Measurements from ENCODE around the gene HAUS5.

The HAUS5 gene, protein sequence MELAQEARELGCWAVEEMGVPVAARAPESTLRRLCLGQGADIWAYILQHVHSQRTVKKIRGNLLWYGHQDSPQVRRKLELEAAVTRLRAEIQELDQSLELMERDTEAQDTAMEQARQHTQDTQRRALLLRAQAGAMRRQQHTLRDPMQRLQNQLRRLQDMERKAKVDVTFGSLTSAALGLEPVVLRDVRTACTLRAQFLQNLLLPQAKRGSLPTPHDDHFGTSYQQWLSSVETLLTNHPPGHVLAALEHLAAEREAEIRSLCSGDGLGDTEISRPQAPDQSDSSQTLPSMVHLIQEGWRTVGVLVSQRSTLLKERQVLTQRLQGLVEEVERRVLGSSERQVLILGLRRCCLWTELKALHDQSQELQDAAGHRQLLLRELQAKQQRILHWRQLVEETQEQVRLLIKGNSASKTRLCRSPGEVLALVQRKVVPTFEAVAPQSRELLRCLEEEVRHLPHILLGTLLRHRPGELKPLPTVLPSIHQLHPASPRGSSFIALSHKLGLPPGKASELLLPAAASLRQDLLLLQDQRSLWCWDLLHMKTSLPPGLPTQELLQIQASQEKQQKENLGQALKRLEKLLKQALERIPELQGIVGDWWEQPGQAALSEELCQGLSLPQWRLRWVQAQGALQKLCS

DNA sequence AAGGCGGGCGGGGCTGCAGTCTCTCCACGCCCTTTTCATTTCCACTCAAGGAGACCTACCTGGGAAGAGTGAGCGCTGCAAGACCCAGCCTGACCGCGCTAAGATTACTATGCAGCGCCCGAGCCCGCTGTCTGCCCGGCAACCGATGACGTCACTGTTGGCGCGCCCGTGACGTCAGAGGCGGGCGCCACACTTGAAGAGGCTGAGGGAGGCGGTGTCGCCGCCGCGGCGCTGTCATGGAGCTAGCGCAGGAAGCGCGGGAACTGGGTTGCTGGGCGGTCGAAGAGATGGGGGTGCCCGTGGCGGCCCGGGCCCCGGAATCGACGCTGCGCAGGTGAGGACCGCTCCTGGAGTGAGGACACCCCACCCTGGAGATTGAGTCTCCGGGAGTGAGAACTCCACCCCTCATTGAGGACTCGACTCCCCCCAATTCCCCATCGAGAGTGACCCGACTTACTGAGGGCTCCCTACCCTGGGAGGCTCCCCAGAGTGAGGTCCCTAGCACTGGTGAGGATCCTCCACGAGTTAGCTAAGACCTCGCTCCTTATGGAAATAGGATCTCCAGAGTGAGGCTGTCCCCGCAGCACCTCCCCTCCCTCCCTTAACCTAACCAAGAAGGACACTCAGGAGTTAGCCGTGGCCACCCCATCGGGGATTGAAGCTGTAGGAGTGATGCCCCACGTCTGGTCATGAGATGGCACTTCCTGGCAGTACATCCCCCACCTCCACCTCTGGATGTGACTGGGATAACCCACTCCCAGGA, at the start of gene HAUS5:
TSS of gene HAUS5 (plus strand) at position 177 of the 763 bp plus-strand sequence. CDS start at position 237, 60 bp downstream.
- Mint-ChIP-seq H3K9me3 (peaks cover 11% of the 10 kb centered on the region), H3K36me3 (ENCODE audit: low read depth) (peaks cover 17% of the 10 kb centered on the region), H3K4me3 (peak within 1 kb of the TSS; percentile 88), H3K27ac (peak within 1 kb of the TSS; percentile 94), H3K27me3 (ENCODE audit: low read depth) (no peaks in the 10 kb centered on the region), H3K4me1 (ENCODE audit: low read depth) (peaks cover 22% of the 10 kb centered on the region)
- peak; percentile 97 for DNase-seq (ENCODE audit: low spot score)

DNA sequence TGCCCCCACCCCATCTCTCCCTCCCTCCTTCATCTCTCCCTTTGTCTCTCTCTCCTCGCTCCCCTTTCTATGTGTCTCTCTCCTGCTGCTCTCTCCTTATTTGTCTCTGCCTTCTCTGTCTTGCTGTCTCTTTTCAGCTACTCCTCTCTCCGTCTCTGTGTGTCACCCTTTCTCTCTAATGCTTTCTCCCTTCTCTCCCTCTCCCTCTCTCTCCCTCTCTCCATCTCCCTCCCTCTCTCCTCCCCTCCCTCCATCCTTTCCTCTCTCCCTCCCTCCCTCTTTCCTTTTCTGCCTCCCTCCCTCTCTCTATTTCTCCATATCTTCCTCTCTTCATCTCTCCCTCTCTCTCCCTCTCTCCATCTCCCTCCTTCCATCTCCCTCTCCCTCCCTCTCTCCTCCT, 49.8 kb upstream of the HAUS5 start:
- no peak for DNase-seq (ENCODE audit: low spot score)
- H3K27me3 Mint-ChIP-seq (ENCODE audit: low read depth) = peaks cover 18% of the 10 kb centered on the region
- H3K4me1 Mint-ChIP-seq (ENCODE audit: low read depth) = peaks cover 1% of the 10 kb centered on the region
- no peak overlapping the region for H3K27ac Mint-ChIP-seq
- H3K36me3 Mint-ChIP-seq (ENCODE audit: low read depth) = no peaks in the 10 kb centered on the region
- no peak overlapping the region for H3K4me3 Mint-ChIP-seq
- H3K9me3 Mint-ChIP-seq = no peaks in the 10 kb centered on the region

DNA sequence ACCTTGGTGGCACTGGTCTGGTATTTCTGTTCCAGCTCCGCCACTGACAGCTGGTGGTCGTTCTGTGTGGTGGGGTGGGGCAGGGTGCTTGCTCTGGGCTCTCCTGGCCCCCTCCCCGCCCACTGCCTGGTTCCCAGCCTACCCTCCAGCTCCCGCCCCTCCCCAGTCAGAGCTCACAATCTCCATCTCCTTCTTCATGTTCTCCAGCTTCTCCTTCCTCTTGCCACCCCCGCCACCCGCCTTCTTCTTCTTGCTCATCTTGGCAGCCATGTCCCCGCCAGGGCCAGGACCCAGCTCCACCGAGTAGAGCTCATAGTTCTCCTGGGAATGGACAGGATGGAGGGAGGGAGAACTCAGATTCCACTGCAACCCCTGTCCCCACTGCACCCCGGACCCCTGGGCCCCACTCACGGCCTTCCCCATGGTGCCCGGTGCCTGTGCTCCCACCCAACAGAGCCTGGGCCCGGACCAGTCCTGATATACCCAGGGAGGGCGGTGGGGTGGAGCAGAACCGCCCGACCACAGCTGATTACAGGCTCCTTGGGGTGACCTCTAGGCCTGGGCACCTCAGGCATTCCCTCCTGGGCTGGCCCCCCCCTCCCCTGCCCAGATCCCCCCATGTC, 49.2 kb upstream of the HAUS5 start, which contains the start of gene ATP4A:
TSS of gene ATP4A (minus strand) at position 452 of the 623 bp plus-strand sequence. CDS start at position 423, 29 bp downstream.
- Mint-ChIP-seq H3K27ac (no peak within 1 kb of the TSS), H3K4me1 (ENCODE audit: low read depth) (no peaks in the 10 kb centered on the region), H3K27me3 (ENCODE audit: low read depth) (peaks cover 17% of the 10 kb centered on the region), H3K36me3 (ENCODE audit: low read depth) (no peaks in the 10 kb centered on the region), H3K4me3 (no peak within 1 kb of the TSS), H3K9me3 (no peaks in the 10 kb centered on the region)
- DNase-seq (ENCODE audit: low spot score) = no peak

DNA sequence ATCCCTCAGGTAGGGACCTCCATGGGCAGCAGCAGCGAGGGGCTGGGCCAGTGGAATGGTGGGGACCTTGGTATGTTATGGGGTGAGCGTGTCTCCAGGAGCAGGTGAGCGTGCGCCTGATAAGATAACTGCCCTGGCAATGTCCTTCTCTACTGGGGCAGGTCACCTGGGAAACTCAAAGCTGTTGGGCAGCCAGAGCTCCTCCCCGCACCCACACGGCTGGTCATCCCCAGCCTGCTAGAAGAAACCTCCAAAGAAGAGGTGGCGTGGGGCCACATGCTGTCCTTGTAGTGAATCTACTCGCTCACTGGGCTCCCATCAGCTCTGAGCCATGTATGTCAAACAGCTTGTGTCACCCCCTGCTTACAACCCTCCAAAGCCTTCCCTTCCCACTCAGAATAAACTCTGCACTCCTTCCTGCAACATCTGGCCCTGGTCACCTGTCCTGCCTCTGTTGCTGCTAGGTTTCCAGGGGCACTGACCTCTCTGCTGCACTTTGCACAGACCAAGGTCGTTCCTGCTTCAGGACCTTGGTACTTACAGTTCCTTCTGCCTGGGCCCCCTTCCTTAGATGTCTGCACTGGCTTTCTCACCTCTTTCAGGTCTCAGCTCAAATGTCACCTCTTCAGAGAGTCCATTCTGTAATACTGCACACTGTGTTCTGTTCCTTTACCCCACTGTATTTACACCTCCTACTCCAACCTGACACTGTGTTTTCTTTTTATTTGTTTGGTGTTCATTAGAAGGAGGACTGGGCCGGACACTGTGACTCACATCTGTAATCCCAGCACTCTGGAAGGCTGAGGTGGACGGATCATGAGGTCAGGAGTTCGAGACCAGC, 47.3 kb upstream of the HAUS5 start:
- H3K36me3 Mint-ChIP-seq (ENCODE audit: low read depth) = no peaks in the 10 kb centered on the region
- H3K9me3 Mint-ChIP-seq = no peaks in the 10 kb centered on the region
- no peak for DNase-seq (ENCODE audit: low spot score)
- H3K27me3 Mint-ChIP-seq (ENCODE audit: low read depth) = peaks cover 4% of the 10 kb centered on the region
- H3K4me3 Mint-ChIP-seq = no peak overlapping the region
- H3K4me1 Mint-ChIP-seq (ENCODE audit: low read depth) = no peaks in the 10 kb centered on the region
- no peak overlapping the region for H3K27ac Mint-ChIP-seq

DNA sequence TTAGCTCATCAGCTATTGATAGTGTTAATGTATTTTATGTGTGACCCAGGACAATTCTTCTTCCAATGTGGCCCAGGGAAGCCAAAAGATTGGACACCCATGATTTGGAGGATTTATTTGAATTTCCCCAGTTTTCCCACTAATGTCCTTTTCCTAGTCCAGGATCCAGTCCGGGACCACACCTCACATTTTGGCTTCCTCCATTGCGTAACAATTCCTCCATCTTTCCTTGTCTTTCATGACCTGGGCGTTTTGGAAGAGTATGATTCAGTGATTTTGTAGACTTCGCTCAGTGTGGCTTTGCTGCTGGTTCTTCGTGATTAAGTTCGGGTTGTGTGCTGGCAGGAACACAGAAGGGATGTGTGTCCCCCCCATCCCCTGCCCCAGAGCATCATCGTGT, 45.8 kb upstream of the HAUS5 start:
- DNase-seq (ENCODE audit: low spot score) = no peak
- Mint-ChIP-seq H3K36me3 (ENCODE audit: low read depth) (no peaks in the 10 kb centered on the region), H3K4me3 (no peak overlapping the region), H3K27ac (no peak overlapping the region), H3K9me3 (no peaks in the 10 kb centered on the region), H3K27me3 (ENCODE audit: low read depth) (peaks cover 5% of the 10 kb centered on the region), H3K4me1 (ENCODE audit: low read depth) (peaks cover 2% of the 10 kb centered on the region)

DNA sequence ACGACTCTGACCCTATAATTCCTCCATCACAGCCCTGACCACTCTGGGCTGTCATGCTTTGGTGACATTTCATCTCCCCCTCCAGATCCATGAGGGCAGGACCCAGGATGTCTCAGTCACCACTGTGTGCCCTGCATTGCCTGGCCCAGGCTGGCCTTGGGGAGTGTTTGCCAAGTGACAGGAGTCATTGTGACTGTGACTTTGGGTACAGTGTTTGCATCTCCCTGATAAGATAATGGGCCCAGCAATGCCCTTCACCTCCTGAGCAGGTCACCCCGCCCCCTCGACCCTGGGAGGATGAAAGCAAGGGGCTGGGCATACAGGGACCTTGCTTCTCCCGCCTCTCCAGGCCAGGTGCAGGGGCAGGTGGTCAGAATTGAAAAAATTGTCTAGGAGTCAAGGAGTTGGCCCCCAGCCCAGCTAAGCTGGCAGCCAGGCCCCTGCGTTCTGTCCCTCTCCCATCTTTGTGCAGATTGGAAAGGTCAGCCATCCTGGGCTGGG, 43.2 kb upstream of the HAUS5 start:
- H3K27me3 Mint-ChIP-seq (ENCODE audit: low read depth) = peaks cover 7% of the 10 kb centered on the region
- H3K36me3 Mint-ChIP-seq (ENCODE audit: low read depth) = no peaks in the 10 kb centered on the region
- peaks cover 2% of the 10 kb centered on the region for H3K4me1 Mint-ChIP-seq (ENCODE audit: low read depth)
- no peak for DNase-seq (ENCODE audit: low spot score)
- H3K9me3 Mint-ChIP-seq = no peaks in the 10 kb centered on the region
- no peak overlapping the region for H3K27ac Mint-ChIP-seq
- no peak overlapping the region for H3K4me3 Mint-ChIP-seq

DNA sequence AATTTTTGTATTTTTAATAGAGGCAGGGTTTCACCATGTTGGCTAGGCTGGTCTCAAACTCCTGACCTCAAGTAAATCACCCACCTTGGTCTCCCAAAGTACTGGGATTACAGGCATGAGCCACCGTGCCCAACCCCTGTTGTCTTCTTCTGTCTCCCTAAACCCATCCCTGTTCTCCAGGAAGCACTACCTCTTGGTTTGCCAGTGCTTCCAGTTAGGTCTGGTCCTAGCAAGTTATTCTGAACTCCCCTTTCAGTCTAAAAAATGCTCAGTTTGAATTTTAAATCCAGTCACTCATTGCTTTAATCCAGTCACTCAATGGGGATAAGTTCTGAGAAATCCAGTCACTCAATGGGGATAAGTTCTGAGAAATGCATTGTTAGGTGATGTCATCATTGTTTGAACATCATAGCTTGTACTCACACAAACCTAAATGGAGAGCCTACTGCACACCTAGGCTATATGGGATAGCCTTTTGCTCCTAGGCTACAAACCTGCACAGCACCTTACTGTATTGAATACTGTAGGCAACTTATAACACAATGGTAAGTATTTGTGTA, 41.0 kb upstream of the HAUS5 start:
- H3K27ac Mint-ChIP-seq = no peak overlapping the region

DNA sequence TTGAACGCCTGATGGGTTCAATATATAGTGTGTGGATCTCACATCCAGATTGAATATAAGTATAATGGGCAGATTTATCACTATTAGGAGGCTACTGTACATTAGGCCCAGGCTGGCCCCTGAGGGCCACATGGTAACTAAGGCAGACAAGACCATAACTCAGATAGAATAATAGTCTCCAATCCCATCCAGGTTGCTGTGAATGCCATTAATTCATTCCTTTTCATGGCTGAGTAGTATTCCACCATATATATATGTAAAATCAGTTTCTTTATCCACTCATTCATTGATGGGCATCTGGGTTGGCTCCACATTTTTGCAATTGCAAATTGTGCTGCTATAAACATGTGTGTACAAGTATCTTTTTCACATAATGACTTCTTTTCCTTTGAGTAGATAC, 34.6 kb upstream of the HAUS5 start:
- Mint-ChIP-seq H3K9me3 (peaks cover 30% of the 10 kb centered on the region), H3K27ac (no peak overlapping the region), H3K36me3 (ENCODE audit: low read depth) (peaks cover 4% of the 10 kb centered on the region), H3K27me3 (ENCODE audit: low read depth) (no peaks in the 10 kb centered on the region), H3K4me3 (no peak overlapping the region), H3K4me1 (ENCODE audit: low read depth) (no peaks in the 10 kb centered on the region)
- no peak for DNase-seq (ENCODE audit: low spot score)

More for the DNA sequence above, 41.0 kb upstream of the HAUS5 start:
- H3K36me3 Mint-ChIP-seq (ENCODE audit: low read depth) = peaks cover 4% of the 10 kb centered on the region
- H3K27me3 Mint-ChIP-seq (ENCODE audit: low read depth) = peaks cover 7% of the 10 kb centered on the region
- no peak overlapping the region for H3K4me3 Mint-ChIP-seq
- no peak for DNase-seq (ENCODE audit: low spot score)
- H3K4me1 Mint-ChIP-seq (ENCODE audit: low read depth) = peaks cover 2% of the 10 kb centered on the region
- H3K9me3 Mint-ChIP-seq = peaks cover 19% of the 10 kb centered on the region

DNA sequence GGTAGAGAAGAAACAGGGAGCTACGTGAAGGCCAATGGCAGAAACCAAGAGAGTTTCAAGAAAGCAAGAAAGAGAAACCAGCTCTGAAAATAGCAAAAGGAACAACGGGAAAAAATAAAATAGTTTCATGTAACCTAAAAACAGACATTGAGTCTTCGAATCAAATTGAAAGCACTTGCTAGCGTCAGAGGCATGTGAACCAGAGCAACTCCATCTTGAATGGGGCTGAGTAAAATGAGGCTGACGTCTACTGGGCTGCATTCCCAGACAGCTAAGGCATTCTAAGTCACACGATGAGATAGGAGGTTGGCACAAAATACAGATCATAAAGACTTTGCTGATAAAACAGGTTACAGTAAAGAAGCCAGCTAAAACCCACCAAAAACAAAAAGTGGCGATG, 33.8 kb upstream of the HAUS5 start:
- DNase-seq (ENCODE audit: low spot score) = no peak
- no peak overlapping the region for H3K4me3 Mint-ChIP-seq
- H3K27me3 Mint-ChIP-seq (ENCODE audit: low read depth) = peaks cover 3% of the 10 kb centered on the region
- H3K9me3 Mint-ChIP-seq = peaks cover 30% of the 10 kb centered on the region
- peaks cover 4% of the 10 kb centered on the region for H3K36me3 Mint-ChIP-seq (ENCODE audit: low read depth)
- H3K27ac Mint-ChIP-seq = no peak overlapping the region
- no peaks in the 10 kb centered on the region for H3K4me1 Mint-ChIP-seq (ENCODE audit: low read depth)

DNA sequence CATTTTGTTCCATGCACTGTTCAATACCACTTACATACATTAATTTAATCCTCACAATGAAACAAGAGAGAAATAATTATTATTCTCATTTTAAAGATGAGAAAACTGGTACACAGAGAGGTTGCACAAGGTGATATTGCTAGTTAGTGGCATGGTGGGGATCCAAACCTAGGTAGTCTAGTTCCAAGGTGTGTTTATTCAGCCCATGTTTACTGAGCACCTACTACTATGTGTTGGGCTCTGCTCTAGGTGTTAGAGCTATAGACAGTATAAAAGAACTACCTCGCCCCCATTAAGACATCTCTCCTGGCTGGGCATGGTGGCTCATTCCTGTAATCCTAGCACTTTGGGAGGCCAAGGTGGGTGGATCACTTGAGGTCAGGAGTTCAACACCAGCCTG, 29.8 kb upstream of the HAUS5 start:
- Mint-ChIP-seq H3K27ac (no peak overlapping the region), H3K27me3 (ENCODE audit: low read depth) (peaks cover 9% of the 10 kb centered on the region), H3K4me3 (no peak overlapping the region), H3K36me3 (ENCODE audit: low read depth) (no peaks in the 10 kb centered on the region), H3K4me1 (ENCODE audit: low read depth) (no peaks in the 10 kb centered on the region), H3K9me3 (peaks cover 2% of the 10 kb centered on the region)
- no peak for DNase-seq (ENCODE audit: low spot score)

DNA sequence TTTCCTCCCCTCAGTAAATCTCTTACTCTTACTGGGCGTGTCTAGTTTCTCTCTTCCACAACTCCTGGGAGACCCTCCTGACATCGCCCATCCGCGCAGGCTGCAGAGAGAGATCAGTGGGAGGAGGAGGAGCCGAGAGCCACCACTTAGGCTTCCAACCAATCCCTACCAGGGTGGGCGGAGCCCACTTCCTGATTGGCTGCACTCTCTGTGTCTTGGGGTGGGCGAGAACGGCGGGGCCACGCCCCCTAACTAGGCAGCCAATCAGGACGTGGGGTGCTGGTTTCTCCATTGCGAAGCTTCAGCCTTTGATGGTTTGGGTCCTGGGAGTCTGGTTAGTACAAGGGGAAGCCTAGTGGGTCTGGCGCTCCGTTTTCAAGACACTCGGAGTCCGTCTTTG, 26.7 kb upstream of the HAUS5 start, which contains the start of gene PMIS2:
TSS of gene PMIS2 (plus strand) at position 326 of the 400 bp plus-strand sequence. CDS start 87 bp downstream, outside the sequence.
- no peaks in the 10 kb centered on the region for H3K36me3 Mint-ChIP-seq (ENCODE audit: low read depth)
- peaks cover 9% of the 10 kb centered on the region for H3K27me3 Mint-ChIP-seq (ENCODE audit: low read depth)
- no peaks in the 10 kb centered on the region for H3K4me1 Mint-ChIP-seq (ENCODE audit: low read depth)
- no peak within 1 kb of the TSS for H3K27ac Mint-ChIP-seq
- H3K4me3 Mint-ChIP-seq = no peak within 1 kb of the TSS
- DNase-seq (ENCODE audit: low spot score) = no peak
- H3K9me3 Mint-ChIP-seq = no peaks in the 10 kb centered on the region

DNA sequence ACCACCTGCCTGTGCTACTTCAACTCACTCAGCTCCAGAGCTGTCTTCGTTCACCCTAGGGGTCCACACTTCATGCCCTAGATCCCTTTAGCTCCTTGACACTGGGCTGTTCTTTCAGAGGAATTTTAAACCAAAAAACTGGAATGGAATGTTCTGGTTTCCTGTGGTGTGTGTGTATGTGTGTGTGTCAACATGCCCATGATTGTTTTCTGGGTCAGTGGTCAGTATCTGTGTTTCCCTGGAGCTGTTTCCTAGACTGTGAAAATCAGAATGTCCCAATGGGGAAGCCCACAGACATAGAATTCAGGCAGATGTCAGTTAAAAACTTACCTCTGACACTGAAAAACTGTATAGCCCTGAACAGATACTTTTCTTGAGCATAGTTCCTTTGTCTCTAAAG, 25.2 kb upstream of the HAUS5 start:
- Mint-ChIP-seq H3K4me3 (no peak overlapping the region), H3K36me3 (ENCODE audit: low read depth) (no peaks in the 10 kb centered on the region), H3K9me3 (no peaks in the 10 kb centered on the region), H3K27ac (no peak overlapping the region), H3K27me3 (ENCODE audit: low read depth) (peaks cover 9% of the 10 kb centered on the region), H3K4me1 (ENCODE audit: low read depth) (peaks cover under 1% of the 10 kb centered on the region)
- DNase-seq (ENCODE audit: low spot score) = no peak
